SIG-M5 treated with dmso at 0.1 percent for 504 hours (cell line): ENCODE results near the gene RARA.
"Not testable (repeated sequence)": the region's sequence is repeated elsewhere in the genome, so short reads cannot be mapped to it uniquely, and the experiment has no call there.

Experiments
- DNase-seq: peaks from one replicate; lab custom pipeline; 2025; ENCODE audit not compliant: unreplicated experiment; lab: John Stamatoyannopoulos, UW

The RARA gene

DNA sequence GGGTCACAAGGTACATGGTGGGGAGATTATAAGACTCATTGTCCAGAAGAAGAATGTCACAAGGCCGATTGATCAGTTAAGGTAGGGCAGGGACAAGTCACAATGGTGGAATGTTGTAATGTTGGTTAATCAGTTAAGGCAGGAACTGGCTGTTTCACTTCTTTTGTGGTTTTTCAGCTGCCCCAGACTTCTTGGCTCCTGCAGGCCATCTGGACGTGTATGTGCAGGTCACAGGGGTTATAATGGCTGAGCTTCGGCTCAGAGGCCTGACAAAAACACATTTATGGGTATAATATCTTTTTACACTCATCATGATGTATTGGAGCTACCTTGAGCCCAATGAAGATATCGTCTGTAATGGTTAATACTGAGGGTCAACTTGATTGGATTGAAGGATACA is 63.7 kb downstream of the RARA start:
- peak; percentile 9 for DNase-seq

DNA sequence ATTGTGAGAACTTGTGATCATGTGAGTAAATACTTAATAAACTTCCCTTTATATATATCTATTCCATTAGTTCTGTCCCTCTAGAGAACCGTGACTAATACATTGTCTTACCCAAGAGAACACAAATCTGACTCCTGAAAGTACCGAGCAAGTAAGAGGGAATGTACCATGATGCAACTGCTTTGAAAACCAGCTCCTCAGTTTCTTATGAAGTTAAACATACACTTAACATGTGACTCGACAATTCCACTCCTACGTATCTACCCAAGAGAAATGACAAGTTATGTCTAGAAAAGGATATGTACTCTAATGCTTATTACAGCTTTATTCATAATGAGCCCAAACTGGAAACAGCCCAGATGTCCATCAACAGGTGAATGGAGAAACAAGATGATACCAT is 64.3 kb downstream of the RARA start:
- peak; percentile 18 for DNase-seq

DNA sequence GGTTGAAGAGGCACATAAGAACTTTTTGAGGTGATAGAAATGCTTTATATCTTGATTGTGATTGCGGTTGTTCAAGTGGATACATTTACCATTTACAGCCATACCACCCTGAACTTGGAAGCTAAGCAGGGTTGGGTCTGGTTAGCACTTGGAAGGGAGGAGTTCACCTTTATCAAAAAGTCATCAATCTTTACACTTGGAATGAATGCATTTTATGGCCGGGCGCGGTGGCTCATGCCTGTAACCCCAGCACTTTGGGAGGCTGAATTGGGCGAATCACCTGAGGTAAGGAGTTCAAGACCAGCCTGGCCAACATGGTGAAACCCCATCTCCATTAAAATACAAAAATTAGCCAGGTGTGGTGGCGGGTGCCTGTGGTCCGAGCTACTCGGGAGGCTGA is 65.0 kb downstream of the RARA start:
- DNase-seq: no peak

DNA sequence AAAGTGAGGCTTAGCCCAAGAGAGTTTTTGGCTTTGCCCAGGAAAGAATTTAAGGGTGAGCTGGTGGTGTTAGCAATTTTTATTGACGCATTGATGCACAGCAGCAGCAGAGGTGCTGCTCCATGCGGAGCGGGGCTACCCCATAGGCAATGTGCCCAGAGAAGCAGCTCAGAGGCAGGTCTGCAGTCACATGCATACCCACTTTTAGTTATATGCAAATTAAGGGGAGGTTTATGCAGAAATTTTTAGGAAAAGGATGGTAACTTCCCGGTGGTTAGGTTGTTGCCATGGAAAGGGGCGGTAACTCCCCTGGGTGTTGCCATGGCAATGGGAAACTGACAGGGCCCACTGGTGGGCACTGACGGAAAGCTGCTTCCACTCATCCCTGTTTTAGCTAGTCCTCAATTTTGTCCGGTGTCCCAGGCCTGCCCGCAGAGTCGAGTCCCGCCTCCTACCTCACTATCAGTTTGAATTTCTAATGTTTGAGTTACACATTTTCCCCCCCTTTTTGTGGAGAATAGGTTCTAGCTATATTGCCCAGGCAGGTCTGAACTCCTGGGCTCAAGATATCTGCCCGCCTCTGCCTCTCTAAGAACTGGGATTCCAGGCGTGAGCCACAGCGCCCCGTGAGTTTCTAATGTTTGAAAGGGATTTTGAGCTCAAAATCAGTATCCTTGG is 66.0 kb downstream of the RARA start:
- no peak for DNase-seq

DNA sequence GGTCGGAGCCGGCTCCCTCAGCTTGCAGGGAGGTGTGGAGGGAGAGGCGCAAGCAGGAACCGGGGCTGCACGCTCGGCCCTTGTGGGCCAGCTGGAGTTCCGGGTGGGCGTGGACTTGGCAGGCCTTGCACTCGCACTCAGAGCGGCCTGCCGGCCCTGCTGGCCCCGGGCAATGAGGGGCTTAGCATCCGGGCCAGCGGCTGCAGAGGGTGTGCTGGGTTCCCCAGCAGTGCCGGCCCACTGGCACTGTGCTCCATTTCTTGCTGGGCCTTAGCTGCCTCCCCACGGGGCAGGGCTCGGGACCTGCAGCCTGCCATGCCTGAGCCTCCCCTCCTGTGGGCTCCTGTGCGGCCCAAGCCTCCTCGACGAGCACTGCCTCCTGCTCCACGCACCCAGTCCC is 66.8 kb downstream of the RARA start:
- not testable (repeated sequence) for DNase-seq

DNA sequence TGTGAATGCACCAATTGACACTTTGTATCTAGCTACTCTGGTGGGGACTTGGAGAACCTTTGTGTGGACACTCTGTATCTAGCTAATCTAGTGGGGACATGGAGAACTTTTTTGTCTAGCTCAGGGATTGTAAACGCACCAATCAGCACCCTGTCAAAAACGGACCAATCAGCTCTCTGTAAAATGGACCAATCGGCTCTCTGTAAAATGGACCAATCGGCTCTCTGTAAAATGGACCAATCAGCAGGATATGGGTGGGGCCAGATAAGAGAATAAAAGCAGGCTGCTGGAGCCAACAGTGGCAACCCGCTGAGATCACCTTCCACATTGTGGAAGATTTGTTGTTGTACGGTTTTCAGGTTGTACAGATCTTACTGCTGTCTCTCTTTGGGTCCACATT is 67.6 kb downstream of the RARA start:
- DNase-seq: not testable (repeated sequence)

DNA sequence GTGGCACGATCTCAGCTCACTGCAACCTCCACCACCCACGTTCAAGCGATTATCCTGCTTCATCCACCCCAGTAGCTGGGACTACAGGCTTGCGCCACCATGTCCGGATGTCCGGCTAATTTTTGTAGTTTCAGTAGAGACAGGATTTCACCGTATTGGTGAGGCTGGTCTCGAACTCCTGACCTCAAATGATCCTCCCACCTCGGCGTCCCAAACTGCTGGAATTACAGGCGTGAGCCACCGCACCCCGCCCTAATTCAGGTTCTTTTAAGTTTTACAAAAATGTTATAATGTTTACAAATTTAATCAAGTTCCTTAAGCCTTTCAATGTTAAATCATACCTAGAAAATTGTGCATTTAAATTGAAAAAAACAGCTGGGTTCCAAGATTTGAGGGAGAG is 68.9 kb downstream of the RARA start:
- DNase-seq: no peak

DNA sequence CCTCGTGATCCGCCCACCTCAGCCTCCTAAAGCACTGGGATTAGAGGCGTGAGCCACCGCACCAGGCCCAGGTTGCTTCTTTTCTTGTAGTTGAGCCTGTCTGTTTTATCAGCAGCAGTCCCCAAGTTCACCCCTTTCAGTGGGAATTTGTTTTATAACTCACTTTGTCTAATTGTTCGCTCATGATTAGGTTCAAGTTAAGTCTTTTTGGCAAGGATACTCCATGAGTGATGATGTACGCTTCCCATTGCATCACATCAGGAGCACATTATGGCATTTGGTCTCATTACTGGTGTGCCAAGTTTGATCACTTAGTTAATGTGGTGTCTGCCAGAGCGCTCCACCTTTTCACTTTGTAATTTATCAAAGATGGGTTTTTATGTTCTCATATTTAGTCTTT is 70.0 kb downstream of the RARA start:
- no peak for DNase-seq

DNA sequence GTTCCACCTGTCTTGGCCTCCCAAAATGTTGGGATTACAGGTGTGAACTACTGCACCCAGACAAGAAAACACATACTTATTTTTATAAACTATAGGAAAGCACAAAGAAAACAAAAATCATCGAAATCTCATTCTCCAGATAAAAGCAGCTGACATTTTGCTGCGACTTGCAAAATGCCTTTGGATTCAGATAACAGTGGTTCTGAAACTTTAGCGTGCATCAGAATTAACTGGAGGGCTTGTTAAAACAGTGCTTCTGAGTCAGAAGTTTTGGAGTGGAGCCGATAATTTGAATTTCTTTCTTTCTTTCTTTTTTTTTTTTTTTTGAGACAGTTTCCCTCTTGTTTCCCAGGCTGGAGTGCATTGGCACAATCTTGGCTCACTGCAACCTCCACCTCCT is 73.3 kb downstream of the RARA start:
- DNase-seq: no peak

DNA sequence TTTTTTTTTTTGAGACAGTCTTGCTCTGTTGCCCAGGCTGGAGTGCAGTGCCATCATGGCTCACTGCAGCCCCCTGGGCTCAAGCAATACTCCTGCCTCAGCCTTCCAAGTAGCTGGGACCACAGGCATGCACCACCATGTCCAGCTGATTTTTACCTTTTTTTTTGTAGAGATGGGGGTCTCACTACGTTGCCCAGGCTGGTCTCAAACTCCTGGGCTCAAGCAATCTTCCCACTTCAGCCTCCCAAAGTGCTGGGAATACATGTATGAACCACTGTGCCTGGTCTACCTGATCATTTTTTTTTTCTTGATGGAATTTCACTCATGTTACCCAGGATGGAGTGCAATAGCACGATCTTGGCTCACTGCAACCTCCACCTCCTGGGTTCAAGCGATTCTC is 77.6 kb downstream of the RARA start:
- DNase-seq: not testable (repeated sequence)

DNA sequence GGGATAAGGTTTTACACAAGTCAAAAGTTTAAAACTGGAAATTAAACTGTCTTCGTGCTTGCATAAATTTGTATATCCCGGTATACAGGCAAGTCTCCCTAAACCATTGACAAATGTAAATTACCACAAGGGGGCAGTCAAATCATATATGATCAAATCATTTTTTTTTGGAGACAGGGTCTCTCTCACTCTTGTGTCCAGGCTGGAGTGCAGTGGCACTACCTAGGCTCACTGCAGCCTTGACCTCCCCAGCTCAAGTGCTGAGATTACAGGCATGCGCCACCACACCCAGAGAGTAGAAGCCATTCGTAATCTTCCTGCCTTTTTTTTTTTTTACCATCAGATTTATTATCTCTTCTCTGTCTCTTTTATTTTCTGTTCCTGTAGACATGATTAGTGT is 90.2 kb downstream of the RARA start:
- DNase-seq: peak; percentile 48

DNA sequence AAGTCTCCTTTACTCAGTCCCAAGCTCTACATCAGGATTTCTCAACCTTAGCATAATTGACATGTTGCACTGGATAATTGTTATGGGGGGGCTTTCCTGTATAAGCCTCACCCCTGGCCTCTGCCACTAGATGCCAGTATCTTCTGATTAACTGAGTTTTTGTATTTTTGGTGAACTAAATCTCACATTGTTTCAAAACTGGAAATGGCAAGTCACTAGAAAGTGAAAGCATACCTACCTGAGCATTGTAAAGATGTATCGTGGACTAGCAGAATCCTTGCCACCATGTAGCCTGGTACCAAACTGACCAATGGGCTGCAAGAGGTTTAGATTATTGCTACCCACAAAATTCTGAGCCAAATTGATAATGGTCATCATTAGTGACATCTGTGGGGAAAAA is 93.7 kb downstream of the RARA start:
- no peak for DNase-seq

DNA sequence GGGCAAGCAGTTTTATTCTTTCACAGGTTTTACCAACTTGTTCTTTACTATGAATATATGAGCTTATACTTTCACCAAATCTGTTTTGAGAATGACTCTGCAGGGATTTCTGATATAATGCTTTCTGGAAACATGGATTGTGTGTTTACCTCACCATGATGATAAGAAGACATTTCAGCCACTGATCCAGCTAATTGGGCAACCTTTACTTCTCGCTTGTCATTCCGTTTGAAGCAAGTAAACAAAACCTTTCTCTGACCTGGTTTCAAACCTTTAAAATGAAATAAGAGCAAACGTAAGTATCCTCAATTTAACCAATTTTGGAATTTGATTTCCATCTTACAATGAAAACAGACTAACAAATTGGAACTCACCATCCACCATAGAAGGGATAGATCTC is 95.0 kb downstream of the RARA start:
- DNase-seq: no peak
